CD4-positive, CD25-positive, alpha-beta regulatory T cell (primary cell): ENCODE data around the gene ERFL. TPM values are rescaled to one million over a fixed set of nuclear protein-coding genes. Genes with fewer than 3 reads are reported as not detected.

Experiments
- ATAC-seq, 2 donors: fragments of 150-1000 bp; cut with Tn5 transposase; one replicate each; pipeline ENCODE4 v1.10.0; 2021; ENCODE audit warnings: low read depth in 2 of 2, moderate number of reproducible peaks in 2 of 2, moderate library complexity in 1 of 2
- DNase-seq, 3 donors: peaks; one replicate each; pipeline versions ENCODE4 v3.0.0 to v3.0.0-alpha.2; 2012 to 2022; ENCODE audit warnings: mixed read lengths in 1 of 3
- H3K27ac ChIP-seq: one replicate; pipeline ENCODE4 v1.7.0; 2013; ENCODE audit warnings: mild to moderate bottlenecking, low read length; ENCODE audit not compliant: insufficient read depth, poor library complexity, severe bottlenecking
- H3K27me3 ChIP-seq: one replicate; pipeline ENCODE4 v1.7.0; 2013; ENCODE audit warnings: low read length; ENCODE audit not compliant: control insufficient read depth, insufficient read depth
- H3K36me3 ChIP-seq: one replicate; pipeline ENCODE4 v1.7.0; 2013; ENCODE audit warnings: mild to moderate bottlenecking, low read length, moderate library complexity; ENCODE audit not compliant: control insufficient read depth, insufficient read depth
- H3K4me1 ChIP-seq: 2 replicates; pipeline ENCODE4 v1.7.0; 2013; ENCODE audit warnings: mild to moderate bottlenecking, low read length; ENCODE audit not compliant: insufficient read depth, control insufficient read depth, poor library complexity, severe bottlenecking
- H3K4me3 ChIP-seq: one replicate; pipeline ENCODE4 v1.7.0; 2013; ENCODE audit warnings: low read depth, mild to moderate bottlenecking, low read length, moderate library complexity
- H3K9me3 ChIP-seq, 2 experiments: 1 replicate in 1 of 2; 2 replicates in 1 of 2; pipeline ENCODE4 v1.7.0; 2013; ENCODE audit warnings: low read length in 2 of 2, mild to moderate bottlenecking in 1 of 2, moderate library complexity in 1 of 2; ENCODE audit not compliant: control insufficient read depth in 2 of 2
- H3K27ac Mint-ChIP-seq, 3 donors: one replicate each; pipeline ENCODE4 v1.8.0; 2020 to 2022; ENCODE audit warnings: mild to moderate bottlenecking in 3 of 3, mixed read lengths in 3 of 3, moderate library complexity in 2 of 3
- H3K27me3 Mint-ChIP-seq: one replicate; pipeline ENCODE4 v1.8.0; 2022; ENCODE audit warnings: mild to moderate bottlenecking, mixed read lengths
- H3K36me3 Mint-ChIP-seq: one replicate; pipeline ENCODE4 v1.8.0; 2020; ENCODE audit warnings: mixed read lengths
- H3K4me1 Mint-ChIP-seq, 4 donors: one replicate each; pipeline ENCODE4 v1.8.0; 2020 to 2022; ENCODE audit warnings: mixed read lengths in 4 of 4, mild to moderate bottlenecking in 1 of 4
- H3K4me3 Mint-ChIP-seq, 4 donors: one replicate each; pipeline ENCODE4 v1.8.0; 2020 to 2022; ENCODE audit warnings: mild to moderate bottlenecking in 4 of 4, mixed read lengths in 4 of 4, moderate library complexity in 3 of 4
- H3K9me3 Mint-ChIP-seq, 7 donors: one replicate each; pipeline ENCODE4 v1.8.0; 2020 to 2022; ENCODE audit warnings: mixed read lengths in 7 of 7, mild to moderate bottlenecking in 3 of 7, moderate library complexity in 2 of 7
- polyA plus RNA-seq, 4 donors: library from polyadenylated mRNA; unstranded; fragments of 300-500 nt; fragmentation: Illumina TruSeq; gene quantifications; one replicate each; pipeline ENCODE4 v1.2.3, GENCODE V29; 2021
- total RNA-seq: library from RNA; stranded (reverse); gene quantifications from one replicate; pipeline ENCODE4 v1.2.3, GENCODE V29; 2022

The ERFL gene
- total and polyA plus RNA-seq, 5 donors from 2014 or later = 4.7 TPM; not detected in 4

GRCh38 chr19:41911889-41912731 lies 16.1 kb downstream of the ERFL start:
- peaks cover 39% of the 10 kb centered on the region for H3K4me1 ChIP-seq
- peaks cover 0 to 44% (median 15%) of the 10 kb centered on the region in 4 donors for H3K4me1 Mint-ChIP-seq
- H3K27me3 ChIP-seq = peaks cover 19% of the 10 kb centered on the region

GRCh38 chr19:41910992-41911888 lies 17.0 kb downstream of the ERFL start:
- H3K27me3 ChIP-seq = peaks cover 10% of the 10 kb centered on the region
- peaks cover 41% of the 10 kb centered on the region for H3K4me1 ChIP-seq
- no peaks in the 10 kb centered on the region for H3K9me3 ChIP-seq
- Mint-ChIP-seq H3K9me3 (peaks cover 0 to 5% (median 0%) of the 10 kb centered on the region in 7 donors), H3K27me3 (peaks cover 28% of the 10 kb centered on the region), H3K4me1 (peaks cover 0 to 49% (median 16%) of the 10 kb centered on the region in 4 donors), H3K27ac (peak overlapping the region; percentile 57 to 87 (median 79)), H3K4me3 (peak overlapping the region in 3 of 4 donors; percentile 58 to 74 (median 65)), H3K36me3 (peaks cover 7% of the 10 kb centered on the region)
- no peak overlapping the region for H3K4me3 ChIP-seq
- peaks cover 6% of the 10 kb centered on the region for H3K36me3 ChIP-seq
- DNase-seq (peak in 1 of 3 donors; percentile 45), ATAC-seq (peak; percentile 18 to 26)
- no peak overlapping the region for H3K27ac ChIP-seq

More at GRCh38 chr19:41911889-41912731, 16.1 kb downstream of the ERFL start:
- H3K9me3 ChIP-seq = no peaks in the 10 kb centered on the region
- peaks cover 3% of the 10 kb centered on the region for H3K36me3 Mint-ChIP-seq
- H3K36me3 ChIP-seq = peaks cover under 1% of the 10 kb centered on the region
- peak overlapping the region; percentile 38 to 87 (median 73) for H3K27ac Mint-ChIP-seq
- peaks cover 0 to 5% (median 0%) of the 10 kb centered on the region in 7 donors for H3K9me3 Mint-ChIP-seq
- peak overlapping the region; percentile 58 to 74 (median 62) for H3K4me3 Mint-ChIP-seq
- H3K27me3 Mint-ChIP-seq = peaks cover 28% of the 10 kb centered on the region
- H3K27ac ChIP-seq = no peak overlapping the region
- ATAC-seq = no peak
- no peak overlapping the region for H3K4me3 ChIP-seq
- no peak for DNase-seq

- Histone ChIP-seq H3K27ac (no peak overlapping the region), H3K4me3 (no peak overlapping the region), H3K36me3 (peaks cover 15% of the 10 kb centered on the region), H3K4me1 (peaks cover 32% of the 10 kb centered on the region), H3K9me3 (no peaks in the 10 kb centered on the region), H3K27me3 (peaks cover 6% of the 10 kb centered on the region)
- Mint-ChIP-seq H3K27me3 (peaks cover 28% of the 10 kb centered on the region), H3K36me3 (peaks cover 12% of the 10 kb centered on the region), H3K27ac (peak overlapping the region; percentile 57 to 87 (median 74)), H3K9me3 (peaks cover 0 to 5% (median 0%) of the 10 kb centered on the region in 7 donors), H3K4me3 (peak overlapping the region; percentile 22 to 65 (median 40)), H3K4me1 (peaks cover 0 to 56% (median 21%) of the 10 kb centered on the region in 4 donors)
- peak in 1 of 2 donors; percentile 9 for ATAC-seq
- no peak for DNase-seq
These were observed 17.8 kb downstream of the ERFL start for GRCh38 chr19:41910240-41910991.

- ATAC-seq (no peak), DNase-seq (no peak)
- Histone ChIP-seq H3K9me3 (no peaks in the 10 kb centered on the region), H3K27me3 (peaks cover 3% of the 10 kb centered on the region), H3K36me3 (peaks cover 22% of the 10 kb centered on the region), H3K4me1 (peaks cover 29% of the 10 kb centered on the region), H3K27ac (no peak overlapping the region), H3K4me3 (no peak overlapping the region)
- peak overlapping the region in 1 of 3 donors; percentile 32 for H3K27ac Mint-ChIP-seq
- peaks cover 15% of the 10 kb centered on the region for H3K36me3 Mint-ChIP-seq
- H3K4me3 Mint-ChIP-seq = no peak overlapping the region
- H3K4me1 Mint-ChIP-seq = peaks cover 0 to 60% (median 21%) of the 10 kb centered on the region in 4 donors
- H3K9me3 Mint-ChIP-seq = peaks cover 0 to 5% (median 0%) of the 10 kb centered on the region in 7 donors
- H3K27me3 Mint-ChIP-seq = peaks cover 28% of the 10 kb centered on the region
These were observed 18.5 kb downstream of the ERFL start for GRCh38 chr19:41909706-41910105.

- peak overlapping the region in 2 of 4 donors; percentile 35 to 38 for H3K4me3 Mint-ChIP-seq
- H3K36me3 ChIP-seq = peaks cover 30% of the 10 kb centered on the region
- peak overlapping the region in 2 of 3 donors; percentile 32 to 65 for H3K27ac Mint-ChIP-seq
- H3K27ac ChIP-seq = no peak overlapping the region
- peaks cover 25% of the 10 kb centered on the region for H3K4me1 ChIP-seq
- no peaks in the 10 kb centered on the region for H3K27me3 ChIP-seq
- H3K4me3 ChIP-seq = no peak overlapping the region
- ATAC-seq = no peak
- no peaks in the 10 kb centered on the region for H3K9me3 ChIP-seq
- no peak for DNase-seq
- H3K27me3 Mint-ChIP-seq = peaks cover 22% of the 10 kb centered on the region
- H3K36me3 Mint-ChIP-seq = peaks cover 21% of the 10 kb centered on the region
- H3K4me1 Mint-ChIP-seq = peaks cover 0 to 60% (median 25%) of the 10 kb centered on the region in 4 donors
- H3K9me3 Mint-ChIP-seq = peaks cover 0 to 8% (median 0%) of the 10 kb centered on the region in 7 donors
These were observed 19.4 kb downstream of the ERFL start for GRCh38 chr19:41908724-41909464.

- no peaks in the 10 kb centered on the region for H3K9me3 ChIP-seq
- no peak overlapping the region for H3K4me3 Mint-ChIP-seq
- H3K27ac ChIP-seq = no peak overlapping the region
- H3K36me3 Mint-ChIP-seq = peaks cover 24% of the 10 kb centered on the region
- no peak for DNase-seq
- peaks cover 0 to 7% (median 0%) of the 10 kb centered on the region in 7 donors for H3K9me3 Mint-ChIP-seq
- H3K4me1 Mint-ChIP-seq = peaks cover 0 to 58% (median 25%) of the 10 kb centered on the region in 4 donors
- H3K4me3 ChIP-seq = no peak overlapping the region
- no peak overlapping the region for H3K27ac Mint-ChIP-seq
- peaks cover 38% of the 10 kb centered on the region for H3K36me3 ChIP-seq
- H3K27me3 ChIP-seq = no peaks in the 10 kb centered on the region
- ATAC-seq = no peak
- peaks cover 17% of the 10 kb centered on the region for H3K27me3 Mint-ChIP-seq
- H3K4me1 ChIP-seq = peaks cover 18% of the 10 kb centered on the region
These were observed 20.1 kb downstream of the ERFL start for GRCh38 chr19:41907994-41908615.
